HEK293T (cell line): ENCODE results near the gene SCUBE3.

Experiments
- ARNT ChIP-seq: fragments of 450-650 bp; IDR thresholded peaks from 2 replicates; pipeline ENCODE4 v1.6.1; 2017; ENCODE audit warnings: mild to moderate bottlenecking
- BHLHE40 ChIP-seq: fragments of 450-650 bp; IDR thresholded peaks from 2 replicates; pipeline ENCODE4 v1.6.1; 2016; ENCODE audit warnings: mild to moderate bottlenecking, moderate library complexity, borderline replicate concordance
- FOXA1 ChIP-seq: fragments of 450-650 bp; IDR thresholded peaks from 2 replicates; pipeline ENCODE4 v1.6.1; 2016; ENCODE audit warnings: mild to moderate bottlenecking
- FOXK2 ChIP-seq: fragments of 450-650 bp; IDR thresholded peaks from 2 replicates; pipeline ENCODE4 v1.6.1; 2016; ENCODE audit warnings: mild to moderate bottlenecking
- FOXM1 ChIP-seq: fragments of 450-650 bp; IDR thresholded peaks from 2 replicates; pipeline ENCODE4 v1.6.1; 2017; ENCODE audit warnings: mild to moderate bottlenecking, borderline replicate concordance
- HDGF ChIP-seq: fragments of 450-650 bp; IDR thresholded peaks from 2 replicates; pipeline ENCODE4 v1.6.1; 2017; ENCODE audit warnings: antibody characterized with exemption, borderline replicate concordance
- L3MBTL2 ChIP-seq: fragments of 450-650 bp; conservative IDR thresholded peaks from 2 replicates; pipeline ENCODE4 v1.6.1; 2016; ENCODE audit warnings: mild to moderate bottlenecking
- NFRKB ChIP-seq: fragments of 450-650 bp; IDR thresholded peaks from 2 replicates; pipeline ENCODE4 v1.6.1; 2016; ENCODE audit warnings: mild to moderate bottlenecking, moderate library complexity
- SP1 ChIP-seq: fragments of 450-650 bp; IDR thresholded peaks from 2 replicates; pipeline ENCODE4 v1.6.1; 2017
- TARDBP ChIP-seq: fragments of 450-650 bp; IDR thresholded peaks from 2 replicates; pipeline ENCODE4 v1.6.1; 2016

GRCh38 chr6:35231563-35231962 lies 17.8 kb downstream of the SCUBE3 start:
- TF ChIP-seq L3MBTL2: no peak
- no peak for TF ChIP-seq FOXA1
- TF ChIP-seq FOXK2: no peak
- TF ChIP-seq SP1: no peak
- no peak for TF ChIP-seq BHLHE40
- no peak for TF ChIP-seq TARDBP
- TF ChIP-seq ARNT: no peak
- TF ChIP-seq HDGF: no peak
- TF ChIP-seq FOXM1: no peak
- TF ChIP-seq NFRKB: no peak
